ENCODE measurements around the gene SH3YL1.

- no peak for TF ChIP-seq BHLHE40 (IDR thresholded peaks at IDR 0.05; ENCODE audit: borderline replicate concordance)
- TF ChIP-seq ARNT (IDR thresholded peaks at IDR 0.05): no peak
These were observed 25.0 kb downstream of the SH3YL1 start for GRCh38 chr2:238869-239268.
